Bronchial epithelial cell (primary cell): ENCODE data around the gene RXFP2. TPM values are rescaled to one million over a fixed set of nuclear protein-coding genes. Genes with fewer than 3 reads are reported as not detected.

Experiments used
- DNase-seq: peaks from one replicate; pipeline ENCODE4 v3.0.0-alpha.2; 2010; ENCODE audit warnings: low read depth
- FAIRE-seq: peaks from 2 replicates; lab custom pipeline; 2011; peaks lifted over from hg19 to GRCh38; lab: Jason Lieb, UNC
- H3K27me3 ChIP-seq: 2 replicates; pipeline ENCODE4 v1.5.1; 2011; ENCODE audit warnings: low read length; ENCODE audit not compliant: control insufficient read depth, insufficient read depth
- H3K36me3 ChIP-seq: 2 replicates; pipeline ENCODE4 v1.5.1; 2011; ENCODE audit warnings: low read length; ENCODE audit not compliant: control insufficient read depth, insufficient read depth
- H3K4me3 ChIP-seq: 2 replicates; pipeline ENCODE4 v1.5.1; 2011; ENCODE audit warnings: mild to moderate bottlenecking, low read depth, low read length, control low read depth
- total RNA-seq: library from RNA; depleted of rRNA; stranded (reverse); fragments of >200 nt; gene quantifications from 2 replicates; pipeline ENCODE4 v1.2.1, GENCODE V29; 2014
- TF ChIP-seq, protein P1 (sequence below): IDR thresholded peaks from 2 replicates; pipeline ENCODE4 v1.5.1; 2011; ENCODE audit warnings: mild to moderate bottlenecking, moderate library complexity, low read length, control low read depth, inconsistent platforms; ENCODE audit not compliant: insufficient read depth, severe bottlenecking

The RXFP2 gene
- total RNA-seq, 1 donor from 2014 or later, result not detected

DNA sequence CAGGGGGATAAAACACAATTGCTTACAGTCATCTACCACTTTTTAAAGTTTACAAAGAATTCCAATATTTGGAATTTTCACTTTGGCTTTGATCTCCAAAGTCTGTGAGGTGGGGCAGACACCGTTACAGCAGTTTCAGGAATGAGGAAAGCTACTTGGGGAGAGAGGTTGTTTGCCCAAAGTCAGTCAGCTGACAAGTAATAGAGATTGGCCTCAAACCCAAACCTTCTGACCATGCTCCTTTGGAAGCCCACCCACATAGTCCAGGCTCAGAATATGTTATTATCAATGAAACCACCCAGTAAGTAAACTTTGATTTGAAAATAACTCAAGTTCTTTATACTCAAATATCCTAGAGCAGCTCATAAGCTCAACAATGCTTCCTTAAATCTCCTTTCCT lies 29.0 kb downstream of the RXFP2 start:
- DNase-seq (no peak), FAIRE-seq (no peak)
- H3K4me3 ChIP-seq, result no peak overlapping the region
- H3K36me3 ChIP-seq, result no peaks in the 10 kb centered on the region
- TF ChIP-seq, protein P1, sequence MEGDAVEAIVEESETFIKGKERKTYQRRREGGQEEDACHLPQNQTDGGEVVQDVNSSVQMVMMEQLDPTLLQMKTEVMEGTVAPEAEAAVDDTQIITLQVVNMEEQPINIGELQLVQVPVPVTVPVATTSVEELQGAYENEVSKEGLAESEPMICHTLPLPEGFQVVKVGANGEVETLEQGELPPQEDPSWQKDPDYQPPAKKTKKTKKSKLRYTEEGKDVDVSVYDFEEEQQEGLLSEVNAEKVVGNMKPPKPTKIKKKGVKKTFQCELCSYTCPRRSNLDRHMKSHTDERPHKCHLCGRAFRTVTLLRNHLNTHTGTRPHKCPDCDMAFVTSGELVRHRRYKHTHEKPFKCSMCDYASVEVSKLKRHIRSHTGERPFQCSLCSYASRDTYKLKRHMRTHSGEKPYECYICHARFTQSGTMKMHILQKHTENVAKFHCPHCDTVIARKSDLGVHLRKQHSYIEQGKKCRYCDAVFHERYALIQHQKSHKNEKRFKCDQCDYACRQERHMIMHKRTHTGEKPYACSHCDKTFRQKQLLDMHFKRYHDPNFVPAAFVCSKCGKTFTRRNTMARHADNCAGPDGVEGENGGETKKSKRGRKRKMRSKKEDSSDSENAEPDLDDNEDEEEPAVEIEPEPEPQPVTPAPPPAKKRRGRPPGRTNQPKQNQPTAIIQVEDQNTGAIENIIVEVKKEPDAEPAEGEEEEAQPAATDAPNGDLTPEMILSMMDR, result no peak
- H3K27me3 ChIP-seq, result no peaks in the 10 kb centered on the region

DNA sequence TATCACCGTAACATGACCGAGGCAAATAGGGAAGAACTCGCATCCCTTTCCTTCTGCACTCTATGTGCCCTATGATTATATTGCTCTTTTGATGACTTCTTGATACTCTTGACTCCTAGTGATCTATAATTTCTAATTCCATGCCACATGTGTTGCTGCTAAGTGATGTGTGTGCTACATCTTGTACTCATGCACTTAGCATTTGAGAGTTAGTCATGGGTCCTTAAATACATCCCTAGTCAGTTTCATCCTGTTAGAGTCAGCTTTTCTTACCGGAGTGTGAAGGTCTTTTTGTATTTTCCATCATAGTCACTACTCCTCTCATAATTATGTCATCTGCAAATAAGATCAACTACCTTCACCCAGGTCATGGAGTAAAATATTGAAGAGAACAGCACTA lies 30.2 kb downstream of the RXFP2 start:
- no peak overlapping the region for H3K4me3 ChIP-seq
- FAIRE-seq (no peak), DNase-seq (no peak)
- no peaks in the 10 kb centered on the region for H3K36me3 ChIP-seq
- H3K27me3 ChIP-seq, result no peaks in the 10 kb centered on the region
- TF ChIP-seq, protein P1, result no peak

DNA sequence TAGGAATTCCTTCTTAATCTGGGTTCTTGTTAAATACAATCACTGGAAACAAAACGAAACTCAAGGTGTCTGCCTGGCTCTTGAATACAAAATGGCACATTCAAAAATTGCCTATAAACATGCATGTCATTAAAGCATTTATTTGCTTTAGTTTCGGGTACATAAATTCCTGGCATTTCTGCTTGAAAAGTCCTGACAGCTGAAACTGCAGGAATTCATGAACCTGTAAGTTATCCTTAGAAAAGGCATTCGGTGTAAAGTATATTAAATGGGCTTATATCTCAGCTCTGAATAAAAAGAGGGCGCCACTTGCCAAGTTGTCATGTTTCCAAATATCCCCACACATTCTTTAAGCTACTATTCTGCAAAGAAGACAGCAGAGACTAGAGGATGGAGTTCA lies 32.9 kb downstream of the RXFP2 start:
- TF ChIP-seq, protein P1, result no peak
- no peaks in the 10 kb centered on the region for H3K36me3 ChIP-seq
- H3K4me3 ChIP-seq, result no peak overlapping the region
- no peaks in the 10 kb centered on the region for H3K27me3 ChIP-seq
- FAIRE-seq (no peak), DNase-seq (no peak)

DNA sequence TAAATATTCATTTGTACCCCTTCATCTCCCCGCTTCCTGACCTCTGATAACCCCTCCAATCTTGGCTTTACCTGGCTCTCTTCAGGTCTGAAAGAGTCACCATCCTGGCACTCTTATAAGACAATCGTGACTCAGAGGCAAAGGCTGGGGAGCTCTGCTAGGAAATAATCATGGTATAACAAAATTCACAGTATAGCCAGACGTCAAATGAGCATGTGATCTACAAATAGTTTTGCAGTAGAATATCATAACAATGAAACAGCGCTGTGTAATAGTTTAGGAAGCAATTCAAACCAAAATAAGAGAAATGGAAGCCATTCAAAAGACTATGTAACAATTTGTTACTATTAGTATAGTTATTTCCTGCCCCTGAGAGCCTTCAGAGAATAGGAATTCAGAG lies 34.2 kb downstream of the RXFP2 start:
- H3K27me3 ChIP-seq, result no peaks in the 10 kb centered on the region
- peak; percentile 57 for DNase-seq
- no peak for FAIRE-seq
- TF ChIP-seq, protein P1, result no peak
- no peak overlapping the region for H3K4me3 ChIP-seq
- no peaks in the 10 kb centered on the region for H3K36me3 ChIP-seq

DNA sequence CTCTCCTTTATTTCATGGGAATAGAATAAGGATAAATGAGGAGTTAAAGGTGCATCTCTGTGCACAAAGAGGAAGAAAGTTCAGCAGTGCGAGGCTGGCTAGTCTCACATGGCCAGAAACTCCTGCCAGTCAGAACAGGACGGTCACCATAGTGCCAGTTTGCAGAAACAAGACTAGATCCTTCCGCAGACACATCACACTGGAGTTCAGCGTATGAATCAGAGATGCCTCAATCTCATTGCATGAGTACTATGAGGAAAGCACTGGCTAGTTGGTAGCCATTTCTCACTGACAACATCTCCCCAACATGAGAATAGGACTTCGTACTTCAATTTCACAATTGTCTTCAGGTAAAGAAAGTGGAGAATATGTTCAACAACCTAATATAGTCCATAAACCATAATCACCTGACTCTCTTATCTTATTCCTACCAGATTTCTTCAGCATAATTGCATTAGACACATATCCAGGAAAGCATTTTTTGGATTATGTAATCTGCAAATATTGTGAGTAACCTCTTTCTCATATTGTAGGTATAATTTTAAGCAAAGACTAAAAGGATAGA lies 34.9 kb downstream of the RXFP2 start:
- FAIRE-seq (no peak), DNase-seq (peak; percentile 23)

More for the DNA sequence above, 34.9 kb downstream of the RXFP2 start:
- H3K4me3 ChIP-seq, result no peak overlapping the region
- TF ChIP-seq, protein P1, result no peak
- H3K36me3 ChIP-seq, result no peaks in the 10 kb centered on the region
- H3K27me3 ChIP-seq, result no peaks in the 10 kb centered on the region
